Ovary (tissue), 3 donors: ENCODE results near the gene GKN1.

ENCODE experiments used
- EP300 ChIP-seq: sonication (generic); formaldehyde crosslinking; IDR thresholded peaks from one replicate; pipeline ENCODE4 v1.6.1; 2017; ENCODE audit warnings: antibody characterized with exemption
- POLR2A ChIP-seq: fragments of 450-650 bp; IDR thresholded peaks from one replicate; pipeline ENCODE4 v1.6.1; 2017; ENCODE audit warnings: antibody characterized with exemption, mild to moderate bottlenecking, moderate library complexity
- TF ChIP-seq, protein P1 (sequence below), 3 donors: fragments of 450-650 bp in 2 of 3; fragments of 200-600 bp in 1 of 3; IDR thresholded peaks; one replicate each; pipeline versions ENCODE4 v1.5.1 to v1.8.0; 2016 to 2022; ENCODE audit warnings: antibody characterized with exemption in 3 of 3, mild to moderate bottlenecking in 1 of 3
- donor health status: DM: no; HTN: no; CAD: no.

DNA sequence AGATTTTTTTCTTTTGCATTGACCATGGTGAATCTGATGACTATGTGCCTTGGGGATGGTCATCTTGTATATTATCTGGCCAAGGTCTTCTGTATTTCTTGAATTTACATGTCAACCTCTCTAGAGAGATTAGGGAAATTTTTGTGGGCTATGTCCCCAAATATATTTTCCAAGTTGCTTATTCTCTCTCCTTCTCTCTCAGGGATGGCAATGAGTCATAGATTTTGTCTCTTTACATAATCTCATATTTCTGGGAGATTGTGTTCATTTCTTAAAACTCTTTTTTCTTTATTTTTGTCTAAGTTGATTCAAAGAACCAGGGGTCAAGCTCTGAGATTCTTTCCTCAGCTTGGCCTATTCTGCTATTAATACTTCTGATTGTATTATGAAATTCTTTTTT is 31.6 kb upstream of the GKN1 start:
- TF ChIP-seq, protein P1, sequence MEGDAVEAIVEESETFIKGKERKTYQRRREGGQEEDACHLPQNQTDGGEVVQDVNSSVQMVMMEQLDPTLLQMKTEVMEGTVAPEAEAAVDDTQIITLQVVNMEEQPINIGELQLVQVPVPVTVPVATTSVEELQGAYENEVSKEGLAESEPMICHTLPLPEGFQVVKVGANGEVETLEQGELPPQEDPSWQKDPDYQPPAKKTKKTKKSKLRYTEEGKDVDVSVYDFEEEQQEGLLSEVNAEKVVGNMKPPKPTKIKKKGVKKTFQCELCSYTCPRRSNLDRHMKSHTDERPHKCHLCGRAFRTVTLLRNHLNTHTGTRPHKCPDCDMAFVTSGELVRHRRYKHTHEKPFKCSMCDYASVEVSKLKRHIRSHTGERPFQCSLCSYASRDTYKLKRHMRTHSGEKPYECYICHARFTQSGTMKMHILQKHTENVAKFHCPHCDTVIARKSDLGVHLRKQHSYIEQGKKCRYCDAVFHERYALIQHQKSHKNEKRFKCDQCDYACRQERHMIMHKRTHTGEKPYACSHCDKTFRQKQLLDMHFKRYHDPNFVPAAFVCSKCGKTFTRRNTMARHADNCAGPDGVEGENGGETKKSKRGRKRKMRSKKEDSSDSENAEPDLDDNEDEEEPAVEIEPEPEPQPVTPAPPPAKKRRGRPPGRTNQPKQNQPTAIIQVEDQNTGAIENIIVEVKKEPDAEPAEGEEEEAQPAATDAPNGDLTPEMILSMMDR (IDR thresholded peaks at IDR 0.05): no peak
- TF ChIP-seq EP300 (no peak), POLR2A (no peak)
